Activated CD8-positive, alpha-beta memory T cell treated with anti-CD3 and anti-CD28 coated beads for 48 hours (primary cell): ENCODE measurements around the gene DNASE1L2.
"Not testable (repeated sequence)": the region's sequence is repeated elsewhere in the genome, so short reads cannot be mapped to it uniquely, and the experiment has no call there.

Source experiments
- DNase-seq, 3 experiments: peaks; one replicate each; pipeline ENCODE4 v3.0.0-alpha.2; 2020; ENCODE audit warnings: low read depth in 2 of 3, low spot score in 2 of 3

DNASE1L2 gene

GRCh38 chr16:2238150-2238837, 2.0 kb downstream of the DNASE1L2 start:
- DNase-seq, result no peak

- no peak for DNase-seq
Observed at GRCh38 chr16:2238838-2239675, 2.8 kb downstream of the DNASE1L2 start.

- DNase-seq, result not testable (repeated sequence)
Observed at GRCh38 chr16:2240331-2240730, 4.1 kb downstream of the DNASE1L2 start.

- no peak for DNase-seq
Observed at GRCh38 chr16:2242598-2242997, 6.4 kb downstream of the DNASE1L2 start.

GRCh38 chr16:2243031-2243528, 6.8 kb downstream of the DNASE1L2 start:
- DNase-seq, result no peak

- DNase-seq, result no peak
Observed at GRCh38 chr16:2243781-2244180, 7.5 kb downstream of the DNASE1L2 start.

GRCh38 chr16:2244301-2244700, 8.1 kb downstream of the DNASE1L2 start:
- DNase-seq, result no peak

GRCh38 chr16:2244926-2245795, 8.9 kb downstream of the DNASE1L2 start:
- DNase-seq, result no peak

GRCh38 chr16:2246301-2246885, 10.1 kb downstream of the DNASE1L2 start:
- no peak for DNase-seq

- DNase-seq, result peak in 1 of 3 experiments; percentile 17
Observed at GRCh38 chr16:2250652-2251295, 14.5 kb downstream of the DNASE1L2 start.

- DNase-seq, result peak; percentile 64 to 87 (median 82)
Observed at GRCh38 chr16:2251296-2252111, 15.3 kb downstream of the DNASE1L2 start, which contains the start of gene ECI1. Gene ECI1, minus strand, starts transcription at chr16:2251587. Its CDS starts 21 bp downstream, at chr16:2251566.

GRCh38 chr16:2252806-2253148, 16.5 kb downstream of the DNASE1L2 start:
- DNase-seq, result no peak

GRCh38 chr16:2253293-2253692, 17.0 kb downstream of the DNASE1L2 start:
- no peak for DNase-seq

- no peak for DNase-seq
Observed at GRCh38 chr16:2256531-2257140, 20.4 kb downstream of the DNASE1L2 start.

- no peak for DNase-seq
Observed at GRCh38 chr16:2257726-2258125, 21.5 kb downstream of the DNASE1L2 start.

GRCh38 chr16:2258530-2258929, 22.3 kb downstream of the DNASE1L2 start:
- DNase-seq, result not testable (repeated sequence)

- no peak for DNase-seq
Observed at GRCh38 chr16:2260250-2260649, 24.0 kb downstream of the DNASE1L2 start.

GRCh38 chr16:2263026-2263425, 26.8 kb downstream of the DNASE1L2 start:
- DNase-seq, result not testable (repeated sequence)

- DNase-seq, result not testable (repeated sequence)
Observed at GRCh38 chr16:2266887-2267286, 30.6 kb downstream of the DNASE1L2 start.
